GM12892 (cell line): Measurements from ENCODE around the gene SEMA3A.

Source experiments
- POLR2A ChIP-seq: IDR thresholded peaks from 2 replicates; pipeline ENCODE4 v1.6.1; 2011; ENCODE audit warnings: low read depth, low read length, control low read depth
- POLR2AphosphoS5 ChIP-seq: IDR thresholded peaks from 2 replicates; pipeline ENCODE4 v1.6.1; 2011; ENCODE audit warnings: low read depth, low read length, control low read depth

- no peak for TF ChIP-seq POLR2A
- TF ChIP-seq POLR2AphosphoS5, result no peak
Observed at GRCh38 chr7:84219310-84219709, 24.7 kb upstream of the SEMA3A start.
